ENCODE data around the gene SPSB2. TPM values are rescaled to one million over a fixed set of nuclear protein-coding genes. Genes with fewer than 3 reads are reported as not detected.

SPSB2 gene
- total RNA-seq, 4 donors from 2014 or later = 9.4 to 12.7 (median 11.8) TPM

DNA sequence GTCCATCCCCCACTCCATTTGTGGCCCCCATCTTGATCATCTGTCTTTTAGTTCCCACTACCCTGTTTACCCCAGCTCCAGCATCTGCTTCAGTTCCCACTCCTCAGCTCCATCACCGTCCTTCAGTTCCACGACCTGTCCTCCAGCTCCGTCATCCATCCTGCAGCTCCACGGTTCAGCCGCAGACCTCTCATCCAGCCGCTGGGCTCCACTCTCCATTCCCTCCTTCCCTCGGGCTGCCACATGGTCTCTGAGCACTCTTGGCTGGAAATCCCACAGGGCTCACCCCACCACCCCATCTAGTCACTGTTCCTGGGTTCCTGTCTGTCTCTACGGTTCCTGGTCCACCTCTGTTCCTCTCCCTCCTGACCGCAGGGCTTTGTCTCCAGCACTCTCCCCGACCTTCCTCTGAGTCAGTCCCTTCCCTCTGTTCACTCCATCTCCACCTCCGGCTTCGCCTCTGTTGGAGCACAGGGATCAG is 48.2 kb downstream of the SPSB2 start:
- no peak for DNase-seq (ENCODE audit: low spot score in 2 of 2)
- Histone ChIP-seq H3K27me3 (peaks cover 0 to 33% of the 10 kb centered on the region in 2 donors), H3K36me3 (no peaks in the 10 kb centered on the region), H3K4me3 (no peak overlapping the region), H3K27ac (no peak overlapping the region), H3K4me1 (peaks cover 0 to 61% (median 17%) of the 10 kb centered on the region in 4 donors), H3K9me3 (no peaks in the 10 kb centered on the region)
- WGBS, 2 donors = 48 to 52% methylated on average over 12 of the region's 12 CpGs
- TF ChIP-seq, protein P1, sequence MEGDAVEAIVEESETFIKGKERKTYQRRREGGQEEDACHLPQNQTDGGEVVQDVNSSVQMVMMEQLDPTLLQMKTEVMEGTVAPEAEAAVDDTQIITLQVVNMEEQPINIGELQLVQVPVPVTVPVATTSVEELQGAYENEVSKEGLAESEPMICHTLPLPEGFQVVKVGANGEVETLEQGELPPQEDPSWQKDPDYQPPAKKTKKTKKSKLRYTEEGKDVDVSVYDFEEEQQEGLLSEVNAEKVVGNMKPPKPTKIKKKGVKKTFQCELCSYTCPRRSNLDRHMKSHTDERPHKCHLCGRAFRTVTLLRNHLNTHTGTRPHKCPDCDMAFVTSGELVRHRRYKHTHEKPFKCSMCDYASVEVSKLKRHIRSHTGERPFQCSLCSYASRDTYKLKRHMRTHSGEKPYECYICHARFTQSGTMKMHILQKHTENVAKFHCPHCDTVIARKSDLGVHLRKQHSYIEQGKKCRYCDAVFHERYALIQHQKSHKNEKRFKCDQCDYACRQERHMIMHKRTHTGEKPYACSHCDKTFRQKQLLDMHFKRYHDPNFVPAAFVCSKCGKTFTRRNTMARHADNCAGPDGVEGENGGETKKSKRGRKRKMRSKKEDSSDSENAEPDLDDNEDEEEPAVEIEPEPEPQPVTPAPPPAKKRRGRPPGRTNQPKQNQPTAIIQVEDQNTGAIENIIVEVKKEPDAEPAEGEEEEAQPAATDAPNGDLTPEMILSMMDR (IDR thresholded peaks at IDR 0.05) = no peak

DNA sequence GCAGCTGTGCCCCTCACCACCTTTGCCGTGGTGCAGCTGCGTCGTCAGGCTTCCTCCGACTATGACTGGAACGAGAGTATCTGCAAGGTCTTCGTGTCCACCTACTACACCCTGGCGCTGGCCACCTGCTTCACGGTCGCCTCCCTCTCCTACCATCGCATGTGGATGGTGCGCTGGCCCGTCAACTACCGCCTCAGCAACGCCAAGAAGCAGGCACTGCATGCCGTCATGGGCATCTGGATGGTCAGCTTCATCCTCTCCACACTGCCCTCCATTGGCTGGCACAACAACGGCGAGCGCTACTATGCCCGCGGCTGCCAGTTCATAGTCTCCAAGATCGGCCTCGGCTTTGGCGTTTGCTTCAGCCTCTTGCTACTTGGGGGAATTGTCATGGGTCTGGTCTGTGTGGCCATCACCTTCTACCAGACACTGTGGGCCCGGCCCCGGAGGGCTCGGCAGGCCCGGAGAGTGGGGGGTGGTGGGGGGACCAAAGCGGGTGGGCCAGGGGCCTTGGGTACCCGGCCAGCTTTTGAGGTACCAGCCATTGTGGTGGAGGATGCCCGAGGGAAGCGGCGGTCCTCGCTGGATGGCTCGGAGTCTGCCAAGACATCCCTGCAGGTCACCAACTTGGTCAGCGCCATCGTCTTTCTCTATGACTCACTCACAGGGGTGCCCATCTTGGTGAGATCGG is 48.9 kb downstream of the SPSB2 start:
- Histone ChIP-seq H3K27ac (no peak overlapping the region), H3K9me3 (no peaks in the 10 kb centered on the region), H3K27me3 (peaks cover 0 to 34% of the 10 kb centered on the region in 2 donors), H3K4me1 (peaks cover 0 to 54% (median 14%) of the 10 kb centered on the region in 4 donors), H3K36me3 (no peaks in the 10 kb centered on the region), H3K4me3 (no peak overlapping the region)
- 74 to 86% methylated on average over 31 of the region's 37 CpGs for WGBS, 2 donors
- TF ChIP-seq POLR2A (IDR thresholded peaks at IDR 0.05) (no peak), EP300 (IDR thresholded peaks at IDR 0.05) (no peak)
- TF ChIP-seq, protein P1 (IDR thresholded peaks at IDR 0.05) = no peak
- DNase-seq (ENCODE audit: low spot score in 2 of 2) = no peak

DNA sequence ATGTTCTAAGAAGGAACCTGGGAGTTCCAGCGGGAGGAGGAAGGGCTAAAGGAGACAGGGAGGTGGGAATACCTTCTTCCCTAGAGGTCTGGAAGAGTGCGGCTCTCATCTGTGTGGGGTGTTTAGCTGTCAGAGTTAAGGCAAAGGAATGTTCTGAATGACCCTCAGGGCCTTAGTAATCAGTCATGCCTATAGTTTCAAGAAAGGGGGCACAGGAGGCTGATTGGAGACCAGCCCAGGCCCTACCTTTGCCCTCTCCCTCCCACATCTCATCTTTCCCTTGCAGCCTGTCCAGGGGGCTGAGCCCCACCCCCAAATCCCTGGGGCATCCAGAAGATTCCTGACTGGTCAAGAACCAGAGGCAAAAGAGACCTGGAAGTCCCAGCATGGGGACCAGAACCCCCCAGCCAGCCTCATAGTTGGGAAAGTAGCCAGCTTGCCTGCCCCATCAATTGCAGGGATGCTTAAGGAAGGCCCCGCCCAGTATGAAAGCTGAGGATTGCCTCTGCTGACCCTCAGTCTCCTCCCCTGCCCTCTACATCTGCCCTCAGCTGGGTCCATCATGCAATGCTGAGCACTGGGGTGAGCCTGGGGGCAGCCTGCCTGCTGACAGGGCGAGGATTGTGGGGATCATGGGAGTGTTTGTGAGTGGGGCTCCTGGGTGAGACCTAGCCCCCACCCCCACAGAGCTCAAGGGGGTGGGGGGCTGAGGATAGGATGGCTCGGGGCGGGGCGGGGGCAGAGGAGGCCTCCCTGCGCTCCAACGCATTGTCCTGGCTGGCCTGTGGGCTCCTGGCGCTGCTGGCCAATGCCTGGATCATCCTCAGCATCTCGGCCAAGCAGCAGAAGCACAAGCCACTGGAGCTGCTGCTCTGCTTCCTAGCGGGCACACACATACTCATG is 49.7 kb downstream of the SPSB2 start:
- DNase-seq (ENCODE audit: low spot score in 2 of 2) = no peak
- WGBS, 2 donors = 64 to 77% methylated on average over 8 to 11 of the region's 12 CpGs
- Histone ChIP-seq H3K4me1 (peaks cover 0 to 49% (median 14%) of the 10 kb centered on the region in 4 donors), H3K36me3 (no peaks in the 10 kb centered on the region), H3K4me3 (no peak overlapping the region), H3K27me3 (peaks cover 0 to 34% of the 10 kb centered on the region in 2 donors), H3K9me3 (no peaks in the 10 kb centered on the region), H3K27ac (no peak overlapping the region)
- TF ChIP-seq EP300 (IDR thresholded peaks at IDR 0.05) = no peak
- TF ChIP-seq, protein P1 (IDR thresholded peaks at IDR 0.05) = no peak
- no peak for TF ChIP-seq POLR2A (IDR thresholded peaks at IDR 0.05)

DNA sequence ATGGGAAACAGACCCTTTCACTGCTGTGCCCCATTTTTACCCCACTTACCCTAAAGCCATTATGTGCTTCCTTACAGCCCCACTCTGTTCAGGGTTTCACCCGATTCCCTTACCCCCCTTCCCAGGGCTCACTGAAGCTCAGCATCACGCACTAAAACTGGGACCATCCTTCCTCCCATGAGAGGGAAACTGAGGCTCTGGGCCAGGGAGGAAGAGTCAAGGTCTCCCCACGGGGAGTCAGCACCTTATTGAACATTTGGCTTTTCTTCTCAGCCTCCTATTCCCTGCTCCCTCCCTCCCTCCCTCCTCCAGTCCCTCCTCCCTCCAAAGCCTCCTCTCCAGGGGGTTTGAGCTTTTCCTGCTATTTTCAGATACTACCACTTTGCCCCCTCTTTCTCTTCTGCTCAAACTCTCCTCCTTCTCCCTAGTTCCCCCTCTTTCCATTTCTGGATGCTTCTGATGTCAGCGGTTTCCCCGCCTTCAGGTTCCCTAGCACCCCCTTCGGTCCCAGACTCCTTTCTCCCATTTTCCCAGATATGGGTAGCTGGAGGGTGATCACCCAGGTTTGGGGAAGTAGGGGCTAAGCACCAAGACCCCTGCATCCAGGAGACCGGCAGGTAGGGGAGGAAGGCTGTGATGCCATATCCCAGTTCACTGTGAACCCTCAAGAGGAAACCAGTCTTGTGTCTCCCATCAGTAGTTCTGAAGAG is 50.5 kb downstream of the SPSB2 start:
- Histone ChIP-seq H3K4me1 (peaks cover 0 to 43% (median 14%) of the 10 kb centered on the region in 4 donors), H3K4me3 (no peak overlapping the region), H3K27me3 (peaks cover 0 to 34% of the 10 kb centered on the region in 2 donors), H3K36me3 (no peaks in the 10 kb centered on the region), H3K9me3 (no peaks in the 10 kb centered on the region), H3K27ac (no peak overlapping the region)
- TF ChIP-seq POLR2A (IDR thresholded peaks at IDR 0.05) (no peak), EP300 (IDR thresholded peaks at IDR 0.05) (no peak)
- TF ChIP-seq, protein P1 (IDR thresholded peaks at IDR 0.05) = no peak
- no peak for DNase-seq (ENCODE audit: low spot score in 2 of 2)
- 58 to 61% methylated on average over 7 of the region's 7 CpGs for WGBS, 2 donors

All from tibial nerve (tissue), 4 donors.